Astrocyte (in vitro differentiated cells and primary cell): ENCODE results near the gene RECK.

Source experiments
- CTCF ChIP-seq: IDR thresholded peaks from 2 replicates; pipeline ENCODE4 v1.5.1; 2011; ENCODE audit warnings: low read depth, mild to moderate bottlenecking, inconsistent platforms, low read length, moderate library complexity; ENCODE audit not compliant: insufficient read depth
- EZH2 ChIP-seq: IDR thresholded peaks from 2 replicates; pipeline ENCODE4 v1.6.1; 2012; ENCODE audit warnings: mild to moderate bottlenecking, low read length, inconsistent platforms; ENCODE audit not compliant: insufficient read depth

GRCh38 chr9:35993976-35994720 is 42.6 kb upstream of the RECK start:
- TF ChIP-seq CTCF (no peak), EZH2 (no peak)
